SK-N-SH (cell line): ENCODE results near the gene DCLK1. TPM values are rescaled to one million over a fixed set of nuclear protein-coding genes. Genes with fewer than 3 reads are reported as not detected.

Experiments
- CTCF ChIA-PET: fragments of 300-600, 350-600 bp; formaldehyde crosslinking; extraction: SDS; loops from one replicate; lab custom pipeline; 2021; lab: Yijun Ruan, JAX
- POLR2A ChIA-PET: fragments of 350-600 bp; sonication (Branson Sonifier 250); formaldehyde crosslinking; extraction: SDS; loops from one replicate; lab custom pipeline; 2020; ENCODE audit warnings: antibody characterized with exemption, inconsistent platforms; lab: Yijun Ruan, JAX
- DNase-seq: peaks from one replicate; pipeline ENCODE4 v3.0.0; 2012
- H2AFZ ChIP-seq: fragments of 200-600 bp; sonication (generic); 2 replicates; pipeline ENCODE4 v1.8.1; 2016; ENCODE audit warnings: antibody characterized with exemption, mild to moderate bottlenecking, low read depth
- H3F3A ChIP-seq: fragments of 200-600 bp; sonication (generic); replicated peaks from 2 replicates; pipeline ENCODE3; 2016; ENCODE audit warnings: antibody characterized with exemption, mild to moderate bottlenecking; ENCODE audit not compliant: insufficient read depth
- H3K27ac ChIP-seq, 2 experiments: fragments of 200-500 bp in 1 of 2; fragments of 200-600 bp in 1 of 2; sonication (Bioruptor generic) in 1 of 2; sonication (generic), shearing (Covaris generic) in 1 of 2; 2 replicates each; pipeline versions ENCODE4 v1.5.1 to v1.6.1; 2014 to 2016; ENCODE audit warnings: low read depth in 2 of 2, inconsistent platforms in 1 of 2, low read length in 1 of 2, mild to moderate bottlenecking in 1 of 2, mixed read lengths in 1 of 2
- H3K27me3 ChIP-seq: fragments of 200-600 bp; sonication (generic), shearing (Covaris generic); 2 replicates; pipeline ENCODE4 v1.6.1; 2016; ENCODE audit warnings: mixed run types; ENCODE audit not compliant: insufficient read depth
- H3K36me3 ChIP-seq, 2 experiments: fragments of 200-500 bp in 1 of 2; fragments of 200-600 bp in 1 of 2; sonication (Bioruptor generic) in 1 of 2; sonication (generic) in 1 of 2; replicated peaks in 1 of 2; 2 replicates each; pipeline versions ENCODE3 to v1.5.1; 2014 to 2016; ENCODE audit warnings: low read length in 1 of 2, mild to moderate bottlenecking in 1 of 2; ENCODE audit not compliant: insufficient read depth in 2 of 2, control insufficient read depth in 1 of 2
- H3K4me1 ChIP-seq, 2 experiments: fragments of 200-500 bp in 1 of 2; fragments of 200-600 bp in 1 of 2; sonication (Bioruptor generic) in 1 of 2; sonication (generic), shearing (Covaris generic) in 1 of 2; 2 replicates each; pipeline versions ENCODE4 v1.5.1 to v1.6.1; 2014 to 2016; ENCODE audit warnings: low read depth in 1 of 2, low read length in 1 of 2, mixed run types in 1 of 2; ENCODE audit not compliant: insufficient read depth in 2 of 2, control insufficient read depth in 1 of 2
- H3K4me2 ChIP-seq: fragments of 200-600 bp; sonication (generic), shearing (Covaris generic); 2 replicates; pipeline ENCODE4 v1.6.1; 2017; ENCODE audit warnings: mixed run types
- H3K4me3 ChIP-seq, 2 experiments: fragments of 200-500 bp in 1 of 2; fragments of 200-600 bp in 1 of 2; sonication (Bioruptor generic) in 1 of 2; sonication (generic), shearing (Covaris generic) in 1 of 2; 2 replicates each; pipeline versions ENCODE4 v1.5.1 to v1.8.1; 2014 to 2016; ENCODE audit warnings: low read depth in 2 of 2, inconsistent platforms in 1 of 2, low read length in 1 of 2, mild to moderate bottlenecking in 1 of 2, mixed read lengths in 1 of 2, moderate library complexity in 1 of 2
- H3K79me2 ChIP-seq: fragments of 200-600 bp; sonication (generic); 2 replicates; pipeline ENCODE4 v1.8.1; 2017; ENCODE audit warnings: mild to moderate bottlenecking; ENCODE audit not compliant: insufficient read depth
- H3K9ac ChIP-seq: fragments of 200-600 bp; sonication (generic); 2 replicates; pipeline ENCODE4 v1.6.1; 2017; ENCODE audit warnings: mixed run types
- H3K9me2 ChIP-seq: fragments of 200-600 bp; sonication (generic); 2 replicates; pipeline ENCODE4 v1.6.1; 2017; ENCODE audit warnings: mixed run types
- H3K9me3 ChIP-seq: fragments of 200-600 bp; sonication (generic); 2 replicates; pipeline ENCODE4 v1.6.1; 2017; ENCODE audit warnings: mixed run types, mild to moderate bottlenecking, moderate library complexity
- H4K20me1 ChIP-seq: fragments of 200-600 bp; sonication (generic); 2 replicates; pipeline ENCODE4 v1.6.1; 2017; ENCODE audit warnings: mild to moderate bottlenecking, mixed run types; ENCODE audit not compliant: insufficient read depth
- CHD2 ChIP-seq: fragments of 150-350 bp; IDR thresholded peaks from 2 replicates; pipeline ENCODE4 v1.6.1; 2018; ENCODE audit warnings: low read length; ENCODE audit not compliant: partially characterized antibody
- ELF1 ChIP-seq: IDR thresholded peaks from 2 replicates; pipeline ENCODE4 v1.4.0; 2012
- EP300 ChIP-seq, 2 experiments: IDR thresholded peaks; 2 replicates each; pipeline versions ENCODE4 v1.4.0 to v1.6.1; 2012; ENCODE audit warnings: borderline replicate concordance in 1 of 2, low read depth in 1 of 2, low read length in 1 of 2
- FOSL2 ChIP-seq: IDR thresholded peaks from 2 replicates; pipeline ENCODE4 v1.4.0; 2012; ENCODE audit warnings: low read depth, mild to moderate bottlenecking, moderate library complexity, borderline replicate concordance
- GATA2 ChIP-seq: sonication (generic); formaldehyde crosslinking; IDR thresholded peaks from 2 replicates; pipeline ENCODE4 v1.5.0; 2020; ENCODE audit warnings: mild to moderate bottlenecking, missing genetic modification reagents
- MEF2A ChIP-seq: IDR thresholded peaks from 2 replicates; pipeline ENCODE4 v1.4.0; 2012; ENCODE audit warnings: low read depth, borderline replicate concordance
- MXI1 ChIP-seq: IDR thresholded peaks from 2 replicates; pipeline ENCODE4 v1.6.1; 2012; ENCODE audit warnings: mild to moderate bottlenecking, low read depth, low read length, improper control_type of control experiment
- RAD21 ChIP-seq: IDR thresholded peaks from 2 replicates; pipeline ENCODE4 v1.6.1; 2012; ENCODE audit warnings: mild to moderate bottlenecking, low read length
- RCOR1 ChIP-seq: fragments of 150-350 bp; IDR thresholded peaks from 2 replicates; pipeline ENCODE4 v1.6.1; 2017; ENCODE audit warnings: antibody characterized with exemption, low read length
- RXRA ChIP-seq: IDR thresholded peaks from 2 replicates; pipeline ENCODE4 v1.4.0; 2012; ENCODE audit warnings: low read depth, mild to moderate bottlenecking, borderline replicate concordance
- SMC3 ChIP-seq: IDR thresholded peaks from 2 replicates; pipeline ENCODE4 v1.6.1; 2012; ENCODE audit warnings: low read depth, low read length, improper control_type of control experiment
- TCF12 ChIP-seq: IDR thresholded peaks from 2 replicates; pipeline ENCODE4 v1.4.0; 2012
- WGBS: methylation state at CpG from one replicate; pipeline ENCODE4 v1.1.6; 2017; ENCODE audit warnings: low lambda C conversion rate; 5-methylcytosine and 5-hydroxymethylcytosine counted together
- polyA plus RNA-seq, 3 experiments: library from polyadenylated mRNA; depleted of rRNA; stranded (reverse); fragments of >200 nt; gene quantifications; 2 replicates each; pipeline ENCODE4 v1.2.3, GENCODE V29; 2012
- TF ChIP-seq, protein P1 (sequence below): fragments of 150-350 bp; IDR thresholded peaks from 2 replicates; pipeline ENCODE4 v1.6.1; 2016; ENCODE audit warnings: mild to moderate bottlenecking, low read depth, low read length
- TF ChIP-seq, protein P2 (sequence below): fragments of 150-350 bp; IDR thresholded peaks from 2 replicates; pipeline ENCODE4 v1.6.1; 2017; ENCODE audit warnings: antibody characterized with exemption, low read length, low read depth, borderline replicate concordance
- TF ChIP-seq, protein P3 (sequence below): fragments of 200-600 bp; sonication (generic); IDR thresholded peaks from 2 replicates; pipeline ENCODE4 v1.6.1; 2017; ENCODE audit warnings: antibody characterized with exemption, mild to moderate bottlenecking, moderate library complexity

Gene DCLK1
- polyA plus RNA-seq, 1 of the 3 experiments (the other 2 are of a cell fraction), result 1.1 TPM

DNA sequence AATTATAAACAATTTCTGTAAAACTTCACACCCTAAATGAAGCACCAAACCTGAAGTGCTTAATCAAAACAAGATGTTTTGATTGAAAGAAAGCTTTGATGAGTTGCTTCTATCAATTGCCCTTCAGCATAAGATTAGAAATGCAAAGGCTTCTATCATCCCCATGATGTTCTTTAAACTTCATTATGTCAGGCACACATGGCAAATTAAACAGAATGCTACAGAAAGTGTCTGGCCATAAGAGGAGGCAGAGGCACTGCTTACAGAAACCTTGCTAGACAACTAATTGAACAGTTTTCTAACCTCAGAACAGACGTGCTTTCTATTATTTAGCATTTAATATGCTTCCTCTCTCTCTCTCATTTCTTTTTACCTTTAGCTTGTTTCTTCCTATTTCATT, 228.1 kb downstream of the DCLK1 start:
- ChIA-PET CTCF (interaction anchor here (0.7 to 1.3 kb wide), 2 partner anchors 50 to 76 kb away, joined by 3 to 5 read pairs; no protein-coding TSS in a partner anchor), POLR2A (no interaction called here)
- Histone ChIP-seq H3K9me2 (no peaks in the 10 kb centered on the region), H3K4me3 (no peak overlapping the region), H3K4me2 (no peak overlapping the region), H3F3A (no peaks in the 10 kb centered on the region), H3K27ac (peak overlapping the region in 1 of 2 experiments; percentile 78; a peak in 2 of 4 replicates), H2AFZ (no peak overlapping the region), H3K9ac (no peak overlapping the region), H3K27me3 (no peaks in the 10 kb centered on the region), H3K4me1 (peaks cover 0 to 7% of the 10 kb centered on the region in 2 experiments; a peak in 2 of 4 replicates), H3K36me3 (no peaks in the 10 kb centered on the region), H3K9me3 (no peaks in the 10 kb centered on the region), H4K20me1 (no peaks in the 10 kb centered on the region), H3K79me2 (no peaks in the 10 kb centered on the region)
- TF ChIP-seq EP300 (IDR thresholded peaks at IDR 0.05; ENCODE audit: borderline replicate concordance in 1 of 2, low read depth in 1 of 2, low read length in 1 of 2) (peak in 1 of 2 experiments; percentile 82; a peak in 2 of 4 replicates), RXRA (no peak), MEF2A (no peak), SMC3 (no peak), GATA2 (CRISPR knock-in tag) (peak; percentile 62), MXI1 (peak; percentile 74; the same call in 1 of the 2 replicates), RAD21 (peak; percentile 22; the same call in 1 of the 2 replicates), RCOR1 (peak; percentile 57; the same call in 1 of the 2 replicates)
- TF ChIP-seq, protein P1, sequence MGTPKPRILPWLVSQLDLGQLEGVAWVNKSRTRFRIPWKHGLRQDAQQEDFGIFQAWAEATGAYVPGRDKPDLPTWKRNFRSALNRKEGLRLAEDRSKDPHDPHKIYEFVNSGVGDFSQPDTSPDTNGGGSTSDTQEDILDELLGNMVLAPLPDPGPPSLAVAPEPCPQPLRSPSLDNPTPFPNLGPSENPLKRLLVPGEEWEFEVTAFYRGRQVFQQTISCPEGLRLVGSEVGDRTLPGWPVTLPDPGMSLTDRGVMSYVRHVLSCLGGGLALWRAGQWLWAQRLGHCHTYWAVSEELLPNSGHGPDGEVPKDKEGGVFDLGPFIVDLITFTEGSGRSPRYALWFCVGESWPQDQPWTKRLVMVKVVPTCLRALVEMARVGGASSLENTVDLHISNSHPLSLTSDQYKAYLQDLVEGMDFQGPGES, result no peak
- TF ChIP-seq, protein P2, sequence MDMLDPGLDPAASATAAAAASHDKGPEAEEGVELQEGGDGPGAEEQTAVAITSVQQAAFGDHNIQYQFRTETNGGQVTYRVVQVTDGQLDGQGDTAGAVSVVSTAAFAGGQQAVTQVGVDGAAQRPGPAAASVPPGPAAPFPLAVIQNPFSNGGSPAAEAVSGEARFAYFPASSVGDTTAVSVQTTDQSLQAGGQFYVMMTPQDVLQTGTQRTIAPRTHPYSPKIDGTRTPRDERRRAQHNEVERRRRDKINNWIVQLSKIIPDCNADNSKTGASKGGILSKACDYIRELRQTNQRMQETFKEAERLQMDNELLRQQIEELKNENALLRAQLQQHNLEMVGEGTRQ, result no peak
- TF ChIP-seq, protein P3, sequence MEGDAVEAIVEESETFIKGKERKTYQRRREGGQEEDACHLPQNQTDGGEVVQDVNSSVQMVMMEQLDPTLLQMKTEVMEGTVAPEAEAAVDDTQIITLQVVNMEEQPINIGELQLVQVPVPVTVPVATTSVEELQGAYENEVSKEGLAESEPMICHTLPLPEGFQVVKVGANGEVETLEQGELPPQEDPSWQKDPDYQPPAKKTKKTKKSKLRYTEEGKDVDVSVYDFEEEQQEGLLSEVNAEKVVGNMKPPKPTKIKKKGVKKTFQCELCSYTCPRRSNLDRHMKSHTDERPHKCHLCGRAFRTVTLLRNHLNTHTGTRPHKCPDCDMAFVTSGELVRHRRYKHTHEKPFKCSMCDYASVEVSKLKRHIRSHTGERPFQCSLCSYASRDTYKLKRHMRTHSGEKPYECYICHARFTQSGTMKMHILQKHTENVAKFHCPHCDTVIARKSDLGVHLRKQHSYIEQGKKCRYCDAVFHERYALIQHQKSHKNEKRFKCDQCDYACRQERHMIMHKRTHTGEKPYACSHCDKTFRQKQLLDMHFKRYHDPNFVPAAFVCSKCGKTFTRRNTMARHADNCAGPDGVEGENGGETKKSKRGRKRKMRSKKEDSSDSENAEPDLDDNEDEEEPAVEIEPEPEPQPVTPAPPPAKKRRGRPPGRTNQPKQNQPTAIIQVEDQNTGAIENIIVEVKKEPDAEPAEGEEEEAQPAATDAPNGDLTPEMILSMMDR, result no peak
- 24% methylated on average over 1 of the region's 1 CpG for WGBS
- DNase-seq, result peak; percentile 47

DNA sequence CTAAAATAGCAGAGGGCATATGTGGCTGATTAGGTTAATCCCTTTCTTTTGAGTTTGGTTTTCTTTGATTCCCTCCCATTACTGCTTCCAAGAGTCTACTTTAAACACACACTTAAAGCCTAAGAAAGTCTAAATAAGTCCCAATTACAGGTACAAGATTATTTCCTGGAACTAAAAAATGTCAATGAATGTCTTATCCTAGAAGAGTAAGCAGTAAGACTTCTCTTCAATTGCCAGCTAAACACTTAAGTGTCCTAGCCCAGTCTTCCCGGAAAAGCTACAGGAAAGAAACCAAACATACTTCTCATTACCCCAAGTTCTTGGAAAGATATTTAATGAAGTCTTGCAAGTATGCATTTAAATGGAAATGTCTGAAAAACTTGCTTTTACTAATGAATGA, 233.1 kb downstream of the DCLK1 start:
- no peak for DNase-seq
- H3K4me1 ChIP-seq, result peaks cover 0 to 7% of the 10 kb centered on the region in 2 experiments; a peak in 1 of 4 replicates
- H3K9me3 ChIP-seq, result no peaks in the 10 kb centered on the region
- POLR2A ChIA-PET, result no interaction called here
- no peak overlapping the region for H3K9ac ChIP-seq
- CTCF ChIA-PET, result no interaction called here
- no peaks in the 10 kb centered on the region for H3K9me2 ChIP-seq
- no peak overlapping the region for H3K27ac ChIP-seq
- TF ChIP-seq, protein P3, result no peak
- TF ChIP-seq, protein P1, result no peak
- TF ChIP-seq EP300 (IDR thresholded peaks at IDR 0.05; ENCODE audit: borderline replicate concordance in 1 of 2, low read depth in 1 of 2, low read length in 1 of 2), result no peak
- no peak for TF ChIP-seq CHD2
- no peak for TF ChIP-seq FOSL2
- TF ChIP-seq, protein P2, result no peak
- TF ChIP-seq TCF12, result no peak
- TF ChIP-seq ELF1, result no peak
- TF ChIP-seq, all 33 proteins: peak for 0
- Histone ChIP-seq H3K4me2 (no peak overlapping the region), H4K20me1 (no peaks in the 10 kb centered on the region), H3K79me2 (no peaks in the 10 kb centered on the region), H3K4me3 (no peak overlapping the region), H3K36me3 (no peaks in the 10 kb centered on the region), H2AFZ (no peak overlapping the region), H3K27me3 (no peaks in the 10 kb centered on the region), H3F3A (peaks cover 4% of the 10 kb centered on the region)
- WGBS, result 97% methylated on average over 1 of the region's 1 CpG
